Fibroblast of lung (primary cell): ENCODE measurements around the gene SNX13. TPM values are rescaled to one million over a fixed set of nuclear protein-coding genes. Genes with fewer than 3 reads are reported as not detected.

ENCODE experiments used
- DNase-seq, 2 donors: peaks; one replicate each; pipeline versions ENCODE4 v3.0.0 to v3.0.0-alpha.2; 2010; ENCODE audit warnings: low read depth in 2 of 2
- H2AFZ ChIP-seq: 2 replicates; pipeline ENCODE4 v1.5.1; 2012; ENCODE audit warnings: low read length, control low read depth, inconsistent platforms
- H3K27ac ChIP-seq: 2 replicates; pipeline ENCODE4 v1.5.1; 2011; ENCODE audit warnings: low read length, control low read depth; ENCODE audit not compliant: insufficient read depth
- H3K27me3 ChIP-seq: 2 replicates; pipeline ENCODE4 v1.5.1; 2011; ENCODE audit warnings: mild to moderate bottlenecking, low read length; ENCODE audit not compliant: control insufficient read depth, insufficient read depth
- H3K36me3 ChIP-seq: 2 replicates; pipeline ENCODE4 v1.5.1; 2011; ENCODE audit warnings: low read length; ENCODE audit not compliant: control insufficient read depth, insufficient read depth
- H3K4me1 ChIP-seq: 2 replicates; pipeline ENCODE4 v1.5.1; 2011; ENCODE audit warnings: low read length; ENCODE audit not compliant: control insufficient read depth, insufficient read depth; ENCODE audit errors: extremely low read depth
- H3K4me2 ChIP-seq: 2 replicates; pipeline ENCODE4 v1.5.1; 2011; ENCODE audit warnings: low read length, control low read depth; ENCODE audit not compliant: insufficient read depth; ENCODE audit errors: extremely low read depth
- H3K4me3 ChIP-seq, 4 experiments: fragments of 200-600 bp in 1 of 4; sonication (generic) in 1 of 4; replicated peaks in 1 of 4; 2 replicates each; pipeline ENCODE4 v1.5.1; 2011 to 2016; ENCODE audit warnings: low read length in 4 of 4, low read depth in 3 of 4, mild to moderate bottlenecking in 3 of 4, control low read depth in 2 of 4, inconsistent platforms in 1 of 4, mixed read lengths in 1 of 4; ENCODE audit not compliant: insufficient read depth in 1 of 4; ENCODE audit errors: control extremely low read depth in 1 of 4
- H3K79me2 ChIP-seq: 2 replicates; pipeline ENCODE4 v1.5.1; 2012; ENCODE audit warnings: mild to moderate bottlenecking, low read length, inconsistent platforms; ENCODE audit not compliant: control insufficient read depth, insufficient read depth
- H3K9ac ChIP-seq: 2 replicates; pipeline ENCODE4 v1.5.1; 2011; ENCODE audit warnings: mild to moderate bottlenecking, low read length, control low read depth; ENCODE audit not compliant: insufficient read depth
- H3K9me3 ChIP-seq: 2 replicates; pipeline ENCODE4 v1.5.1; 2012; ENCODE audit warnings: low read depth, low read length; ENCODE audit not compliant: control insufficient read depth, insufficient read depth
- H4K20me1 ChIP-seq: 2 replicates; pipeline ENCODE4 v1.5.1; 2011; ENCODE audit warnings: low read length; ENCODE audit not compliant: control insufficient read depth, insufficient read depth; ENCODE audit errors: extremely low read depth
- EZH2 ChIP-seq: IDR thresholded peaks from 2 replicates; pipeline ENCODE4 v1.5.1; 2012; ENCODE audit warnings: low read length, control low read depth, mild to moderate bottlenecking; ENCODE audit errors: missing control alignments
- polyA plus RNA-seq, 2 donors: library from polyadenylated mRNA; depleted of rRNA in 1 of 2; stranded (reverse) in 1 of 2; unstranded in 1 of 2; fragments of >200 nt; gene quantifications; 2 replicates each; pipeline ENCODE4 v1.2.1, GENCODE V29; 2011 to 2012; ENCODE audit warnings: missing spikeins in 1 of 2
- total RNA-seq: library from RNA; depleted of rRNA; stranded (reverse); fragments of >200 nt; gene quantifications from 2 replicates; pipeline ENCODE4 v1.2.1, GENCODE V29; 2014
- TF ChIP-seq, protein P1 (sequence below), 2 donors: IDR thresholded peaks in 1 of 2; conservative IDR thresholded peaks in 1 of 2; 1 replicate in 1 of 2; 2 replicates in 1 of 2; pipeline ENCODE4 v1.5.1; 2011 to 2012; ENCODE audit warnings: low read length in 2 of 2, control low read depth in 1 of 2, inconsistent platforms in 1 of 2, low read depth in 1 of 2, mild to moderate bottlenecking in 1 of 2

The SNX13 gene
- total and polyA plus RNA-seq, 2 donors (not counting 1 experiment from before 2014, with no cell fraction given), result 36.0 to 42.9 TPM

DNA sequence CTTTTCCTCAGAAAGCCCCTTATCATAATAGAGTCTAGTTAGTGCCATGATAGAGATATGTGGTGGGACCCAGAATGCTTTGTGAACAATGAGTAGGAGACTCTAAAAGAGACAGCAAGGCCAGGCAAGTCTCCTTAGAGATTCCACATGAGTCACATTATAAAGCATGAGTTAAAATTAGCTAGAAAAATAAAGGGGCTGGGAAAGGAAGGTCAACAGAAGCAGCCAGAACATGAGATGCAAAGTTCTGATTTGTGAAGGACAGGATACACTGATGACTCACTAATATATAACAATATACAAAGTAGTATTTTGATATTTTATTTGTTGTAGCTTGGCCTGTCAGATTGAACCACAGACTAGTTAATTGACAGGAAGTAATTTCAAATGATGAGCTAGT, 25.3 kb upstream of the SNX13 start:
- H3K4me1 ChIP-seq, result no peaks in the 10 kb centered on the region
- no peaks in the 10 kb centered on the region for H3K27me3 ChIP-seq
- H3K9ac ChIP-seq, result no peak overlapping the region
- no peaks in the 10 kb centered on the region for H3K9me3 ChIP-seq
- TF ChIP-seq EZH2, result no peak
- TF ChIP-seq, protein P1, sequence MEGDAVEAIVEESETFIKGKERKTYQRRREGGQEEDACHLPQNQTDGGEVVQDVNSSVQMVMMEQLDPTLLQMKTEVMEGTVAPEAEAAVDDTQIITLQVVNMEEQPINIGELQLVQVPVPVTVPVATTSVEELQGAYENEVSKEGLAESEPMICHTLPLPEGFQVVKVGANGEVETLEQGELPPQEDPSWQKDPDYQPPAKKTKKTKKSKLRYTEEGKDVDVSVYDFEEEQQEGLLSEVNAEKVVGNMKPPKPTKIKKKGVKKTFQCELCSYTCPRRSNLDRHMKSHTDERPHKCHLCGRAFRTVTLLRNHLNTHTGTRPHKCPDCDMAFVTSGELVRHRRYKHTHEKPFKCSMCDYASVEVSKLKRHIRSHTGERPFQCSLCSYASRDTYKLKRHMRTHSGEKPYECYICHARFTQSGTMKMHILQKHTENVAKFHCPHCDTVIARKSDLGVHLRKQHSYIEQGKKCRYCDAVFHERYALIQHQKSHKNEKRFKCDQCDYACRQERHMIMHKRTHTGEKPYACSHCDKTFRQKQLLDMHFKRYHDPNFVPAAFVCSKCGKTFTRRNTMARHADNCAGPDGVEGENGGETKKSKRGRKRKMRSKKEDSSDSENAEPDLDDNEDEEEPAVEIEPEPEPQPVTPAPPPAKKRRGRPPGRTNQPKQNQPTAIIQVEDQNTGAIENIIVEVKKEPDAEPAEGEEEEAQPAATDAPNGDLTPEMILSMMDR (conservative IDR thresholded peaks at IDR 0.05 in 1 of 2, IDR thresholded peaks at IDR 0.05 in 1 of 2; ENCODE audit: low read depth in 1 of 2, low read length in 2 of 2), result no peak
- no peaks in the 10 kb centered on the region for H3K79me2 ChIP-seq
- peak; percentile 44 to 64 for DNase-seq
- H3K27ac ChIP-seq, result no peak overlapping the region
- H3K36me3 ChIP-seq, result no peaks in the 10 kb centered on the region
- no peaks in the 10 kb centered on the region for H4K20me1 ChIP-seq
- no peak overlapping the region for H3K4me3 ChIP-seq
- no peak overlapping the region for H2AFZ ChIP-seq
- no peak overlapping the region for H3K4me2 ChIP-seq

DNA sequence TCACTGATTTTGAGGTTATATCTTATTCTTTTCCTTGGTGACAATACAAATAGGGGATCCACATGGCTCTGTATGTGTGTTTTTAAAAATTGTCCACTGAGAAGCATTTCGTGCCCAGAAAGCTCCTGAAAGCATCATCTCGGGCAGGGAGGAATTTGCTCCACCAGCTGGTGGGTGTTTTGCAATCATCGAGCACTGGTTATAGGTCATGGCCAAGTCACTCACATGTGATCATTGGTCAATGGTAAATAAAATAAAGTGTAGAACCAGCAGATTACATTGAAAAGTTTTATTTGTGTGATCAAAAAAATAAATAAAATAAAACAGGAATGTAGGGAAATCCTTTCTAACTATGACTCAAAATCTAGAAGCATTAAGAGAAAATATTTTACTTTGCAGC, 23.0 kb upstream of the SNX13 start:
- Histone ChIP-seq H3K4me1 (no peaks in the 10 kb centered on the region), H3K4me3 (no peak overlapping the region), H3K36me3 (no peaks in the 10 kb centered on the region), H3K4me2 (no peak overlapping the region), H3K9me3 (no peaks in the 10 kb centered on the region), H3K79me2 (no peaks in the 10 kb centered on the region), H3K9ac (no peak overlapping the region), H2AFZ (no peak overlapping the region), H3K27me3 (no peaks in the 10 kb centered on the region), H4K20me1 (no peaks in the 10 kb centered on the region), H3K27ac (no peak overlapping the region)
- peak in 1 of 2 donors; percentile 79 for DNase-seq
- TF ChIP-seq, protein P1 (conservative IDR thresholded peaks at IDR 0.05 in 1 of 2, IDR thresholded peaks at IDR 0.05 in 1 of 2; ENCODE audit: low read depth in 1 of 2, low read length in 2 of 2), result no peak

DNA sequence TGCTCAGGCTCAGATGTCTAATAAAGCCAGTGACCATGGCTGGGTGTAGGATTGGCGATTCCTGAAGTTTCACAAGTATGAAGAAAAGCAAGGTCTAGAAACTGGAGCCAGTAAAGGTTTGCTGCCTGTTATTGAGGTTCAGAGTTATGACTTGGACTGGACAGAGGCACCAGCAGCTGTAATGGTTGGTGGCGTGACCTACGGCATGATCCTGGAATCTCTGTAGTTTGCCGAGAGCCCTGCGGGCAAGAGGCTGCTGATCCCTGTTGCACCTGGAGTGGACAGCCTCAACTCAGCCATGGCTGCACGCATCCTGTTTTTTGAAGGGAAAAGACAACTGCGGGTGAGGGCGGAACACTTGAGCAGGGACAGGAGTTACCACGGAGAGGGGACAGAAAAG, 22.4 kb upstream of the SNX13 start:
- H2AFZ ChIP-seq, result no peak overlapping the region
- no peak overlapping the region for H3K9ac ChIP-seq
- H3K4me1 ChIP-seq, result no peaks in the 10 kb centered on the region
- no peaks in the 10 kb centered on the region for H3K79me2 ChIP-seq
- H3K4me2 ChIP-seq, result no peak overlapping the region
- no peak for DNase-seq
- no peaks in the 10 kb centered on the region for H4K20me1 ChIP-seq
- H3K4me3 ChIP-seq, result no peak overlapping the region
- no peaks in the 10 kb centered on the region for H3K9me3 ChIP-seq
- no peaks in the 10 kb centered on the region for H3K27me3 ChIP-seq
- TF ChIP-seq, protein P1 (conservative IDR thresholded peaks at IDR 0.05 in 1 of 2, IDR thresholded peaks at IDR 0.05 in 1 of 2; ENCODE audit: low read depth in 1 of 2, low read length in 2 of 2), result no peak
- no peak for TF ChIP-seq EZH2
- H3K36me3 ChIP-seq, result no peaks in the 10 kb centered on the region
- no peak overlapping the region for H3K27ac ChIP-seq
